ENCODE results near the gene CDH22. TPM values are rescaled to one million over a fixed set of nuclear protein-coding genes. Genes with fewer than 3 reads are reported as not detected.

CDH22 gene
- total and polyA plus RNA-seq, 12 donors = 0.04 to 11.0 (median 0.64) TPM

DNA sequence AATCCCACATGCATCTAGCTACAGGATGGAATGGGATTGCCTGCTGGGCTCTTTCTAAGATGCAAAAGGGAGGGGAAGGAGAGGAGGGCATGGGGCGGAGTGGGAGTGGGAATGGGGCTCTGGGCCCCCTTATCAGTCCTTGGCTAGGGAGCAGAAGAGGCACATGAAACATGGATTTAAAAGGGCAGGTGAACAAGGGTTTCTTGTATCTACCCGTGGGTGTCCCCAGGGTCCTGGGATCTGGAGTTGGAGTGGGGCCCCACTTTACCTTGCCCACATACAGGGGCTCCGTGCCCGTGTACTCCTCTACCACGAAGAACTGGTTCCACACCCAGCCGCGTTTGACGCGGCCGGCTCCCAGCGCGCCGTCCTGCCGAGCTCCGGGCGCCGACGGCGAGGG, 57.5 kb downstream of the CDH22 start:
- Histone ChIP-seq H3K4me1 (peaks cover 0 to 6% (median 0%) of the 10 kb centered on the region in 9 donors), H3K27me3 (peaks cover 23 to 95% (median 85%) of the 10 kb centered on the region in 7 donors), H3K36me3 (no peaks in the 10 kb centered on the region), H3K9me3 (no peaks in the 10 kb centered on the region), H3K4me3 (no peak overlapping the region), H3K27ac (no peak overlapping the region)
- WGBS, 2 donors = 3 to 4% methylated on average over 19 of the region's 19 CpGs
- ATAC-seq (no peak), DNase-seq (no peak)
- TF ChIP-seq CTCF (IDR thresholded peaks at IDR 0.05) = no peak
- intact Hi-C loops (cut with DNase I) = no loop called here

DNA sequence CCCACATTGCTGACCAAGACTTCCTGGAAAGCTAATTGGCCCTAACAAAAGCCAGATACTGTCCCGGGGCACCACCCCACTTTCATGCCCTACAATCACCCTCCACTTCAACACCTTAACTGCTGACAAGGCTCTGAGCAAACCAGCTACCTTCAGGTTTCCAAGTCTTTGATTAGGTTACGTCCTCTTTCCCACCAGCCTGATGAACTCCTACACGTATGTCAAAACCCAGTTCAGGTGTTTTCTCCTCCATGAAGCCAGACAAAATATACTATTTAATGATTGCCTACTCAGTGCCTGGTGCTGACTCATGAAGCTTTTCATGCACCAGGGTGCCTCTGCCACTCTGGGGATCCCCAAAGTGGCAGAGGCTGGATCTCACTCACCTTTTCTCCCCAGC, 58.6 kb downstream of the CDH22 start:
- no peaks in the 10 kb centered on the region for H3K36me3 ChIP-seq
- ATAC-seq (no peak), DNase-seq (no peak)
- H3K27me3 ChIP-seq = peaks cover 23 to 97% (median 93%) of the 10 kb centered on the region in 7 donors
- no peaks in the 10 kb centered on the region for H3K4me1 ChIP-seq
- no peaks in the 10 kb centered on the region for H3K9me3 ChIP-seq
- WGBS, 2 donors = 60 to 68% methylated on average over 3 of the region's 3 CpGs
- no peak overlapping the region for H3K4me3 ChIP-seq
- intact Hi-C loops (cut with DNase I) = loop anchor here in 1 of 10 donors (10.0 kb wide), 1 partner anchor 105 kb away; no protein-coding TSS in a partner anchor
- TF ChIP-seq CTCF (IDR thresholded peaks at IDR 0.05) = no peak
- H3K27ac ChIP-seq = no peak overlapping the region

- WGBS, 2 donors = 10 to 13% methylated on average over 23 of the region's 23 CpGs
Observed at GRCh38 chr20:46246559-46246958, 61.7 kb downstream of the CDH22 start.

More at GRCh38 chr20:46246559-46246958, 61.7 kb downstream of the CDH22 start:
- ATAC-seq = peak in 1 of 8 donors; percentile 31
- no peak overlapping the region for H3K4me3 ChIP-seq
- H3K27ac ChIP-seq = no peak overlapping the region
- no peaks in the 10 kb centered on the region for H3K9me3 ChIP-seq
- peaks cover 23 to 93% (median 78%) of the 10 kb centered on the region in 7 donors for H3K27me3 ChIP-seq
- intact Hi-C loops (cut with DNase I) = loop anchor here in 1 of 10 donors (10.0 kb wide), 1 partner anchor 102 kb away; no protein-coding TSS in a partner anchor
- H3K36me3 ChIP-seq = no peaks in the 10 kb centered on the region
- no peaks in the 10 kb centered on the region for H3K4me1 ChIP-seq
- no peak for DNase-seq
- TF ChIP-seq CTCF (IDR thresholded peaks at IDR 0.05) = no peak

All from heart right ventricle (tissue), 16 donors.